ENCODE results near the gene TRIM60.
A peak's percentile ranks its signal among the peaks of the same experiment; 100 is the strongest.
"Not testable (repeated sequence)": the region's sequence is repeated elsewhere in the genome, so short reads cannot be mapped to it uniquely, and the experiment has no call there.

The TRIM60 gene

GRCh38 chr4:165055601-165056000 is 23.8 kb downstream of the TRIM60 start:
- no peak for DNase-seq

DNA sequence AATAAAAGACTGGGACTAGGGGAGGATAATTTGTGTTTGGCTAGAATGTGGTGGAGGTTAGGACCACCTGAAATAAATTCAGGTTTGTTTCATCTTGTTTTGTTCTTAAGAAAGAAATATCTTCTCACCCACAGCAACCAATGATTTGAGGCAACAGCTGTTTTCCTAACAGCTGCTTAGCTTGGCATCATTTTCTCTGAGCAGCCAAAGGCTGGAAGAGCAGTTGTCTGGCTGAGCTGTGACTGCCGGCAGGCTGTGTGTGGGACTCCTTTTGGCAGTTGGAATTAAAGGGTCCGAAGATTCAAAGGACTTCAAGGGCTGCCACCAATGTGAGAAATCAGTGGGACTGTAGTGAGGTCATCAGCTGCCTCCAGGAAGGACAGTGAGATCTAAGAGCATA is 26.9 kb downstream of the TRIM60 start:
- no peak for DNase-seq

GRCh38 chr4:165059386-165059785 is 27.6 kb downstream of the TRIM60 start:
- DNase-seq = no peak

DNA sequence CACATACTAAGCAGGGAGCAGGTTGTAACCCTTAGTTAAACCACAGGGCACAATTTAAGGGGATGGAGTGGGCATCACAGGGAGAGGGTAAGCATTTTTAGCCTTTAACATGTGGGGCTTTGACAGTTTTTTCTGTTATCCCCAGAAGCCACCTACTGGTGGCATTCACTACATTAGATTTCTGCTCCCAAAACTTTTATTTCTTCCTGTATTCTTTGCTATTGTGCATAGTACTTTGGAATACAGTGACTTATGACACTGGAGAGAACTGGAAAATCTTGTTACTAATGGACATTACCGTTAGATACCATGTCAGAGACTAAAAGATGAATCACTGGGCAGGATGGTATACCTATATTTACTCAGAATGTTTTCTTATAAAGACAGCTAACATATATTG is 29.1 kb downstream of the TRIM60 start:
- no peak for DNase-seq

DNA sequence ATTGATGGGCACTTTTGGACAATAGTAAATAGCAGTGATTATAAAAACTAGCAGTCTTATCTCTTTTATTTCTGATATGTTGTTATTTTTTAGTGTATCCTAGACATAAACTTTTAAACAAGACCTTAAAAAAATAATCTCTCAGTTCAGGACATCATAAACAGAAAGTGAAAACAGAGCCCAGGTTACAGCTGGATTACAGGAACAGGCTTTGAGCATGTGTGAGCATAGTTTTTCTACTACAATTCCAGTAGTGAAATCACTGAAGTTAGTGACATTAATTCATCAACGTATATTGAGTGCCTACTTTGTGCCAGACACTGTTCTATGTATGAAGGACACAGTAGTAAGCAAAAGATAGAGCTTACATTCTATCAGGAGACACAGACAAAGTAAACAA is 38.8 kb downstream of the TRIM60 start:
- DNase-seq = no peak

DNA sequence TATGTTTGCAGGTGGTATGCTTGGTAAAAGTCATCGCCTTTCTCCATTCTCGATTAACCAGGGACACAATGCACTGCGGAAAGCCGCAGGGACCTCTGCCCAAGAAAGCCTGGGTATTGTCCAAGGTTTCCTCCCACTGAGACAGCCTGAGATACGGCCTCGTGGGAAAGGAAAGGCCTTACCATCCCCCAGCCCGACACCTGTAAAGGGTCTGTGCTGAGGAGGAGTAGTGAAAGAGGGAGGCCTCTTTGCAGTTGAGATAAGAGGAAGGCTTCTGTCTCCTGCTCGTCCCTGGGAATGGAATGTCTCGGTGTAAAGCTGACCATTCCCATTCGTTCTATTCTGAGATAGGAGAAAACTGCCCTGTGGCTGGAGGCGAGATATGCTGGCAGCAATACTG is 41.5 kb downstream of the TRIM60 start:
- DNase-seq = not testable (repeated sequence)

DNA sequence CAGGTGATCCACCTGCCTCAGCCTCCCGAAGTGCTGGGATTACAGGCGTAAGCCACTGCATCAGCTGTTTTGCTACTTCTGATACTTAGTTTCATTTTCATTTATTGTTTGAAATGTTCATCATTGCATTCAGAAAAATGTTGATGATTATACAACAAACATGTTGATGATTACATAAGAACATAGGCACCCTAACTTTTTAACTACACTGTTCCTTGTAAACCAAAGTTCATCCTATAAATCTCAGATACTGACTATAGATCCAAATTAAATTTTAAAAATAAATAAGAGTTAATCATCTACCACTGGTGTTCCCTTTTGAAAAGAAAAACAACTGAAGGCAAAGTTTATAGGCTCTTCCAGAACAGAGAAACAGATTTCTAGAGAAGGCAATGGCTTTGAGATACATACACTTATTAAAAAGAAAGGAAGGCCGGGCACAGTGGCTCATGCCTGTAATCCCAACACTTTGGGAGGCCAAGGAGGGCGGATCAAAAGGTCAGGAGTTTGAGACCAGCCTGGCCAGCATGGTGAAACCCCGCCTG is 45.3 kb downstream of the TRIM60 start:
- no peak for DNase-seq

GRCh38 chr4:165079476-165079875 is 47.7 kb downstream of the TRIM60 start:
- peak; percentile 16 for DNase-seq

GRCh38 chr4:165084787-165085186 is 53.0 kb downstream of the TRIM60 start:
- not testable (repeated sequence) for DNase-seq

GRCh38 chr4:165085946-165086345 is 54.1 kb downstream of the TRIM60 start:
- DNase-seq = no peak

DNA sequence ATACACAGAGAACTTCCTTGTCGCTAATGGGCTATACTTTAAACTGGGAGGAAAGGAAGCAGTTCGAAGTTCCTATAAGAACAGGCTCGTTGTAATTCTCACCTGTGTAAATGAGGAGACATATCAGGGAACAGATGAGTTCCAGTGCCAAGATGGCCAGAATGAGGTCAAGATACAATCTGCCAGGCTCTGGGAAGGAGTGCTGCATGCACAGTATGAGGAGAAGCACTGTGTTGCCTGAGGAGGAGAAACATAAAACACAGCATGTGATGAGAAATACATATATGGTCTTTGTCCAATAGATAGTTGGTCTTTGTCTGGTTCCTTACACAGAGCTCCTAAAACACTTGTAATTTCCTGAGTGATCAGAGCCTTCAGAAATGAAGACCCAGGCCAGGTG is 56.6 kb downstream of the TRIM60 start:
- no peak for DNase-seq

All from fibroblast of skin of right quadriceps (primary cell).